Endothelial cell of umbilical vein (primary cell): ENCODE data around the gene CPSF4. TPM values are rescaled to one million over a fixed set of nuclear protein-coding genes. Genes with fewer than 3 reads are reported as not detected.

Experiments used
- BruUV-seq: library from RNA; stranded (reverse); fragments of 400-500 nt; replicated peaks from 2 replicates; lab custom pipeline; 2021; lab: Mats Ljungman, UMichigan
- CTCF ChIA-PET: fragments of 300-600, 350-600 bp; sonication (Branson Sonifier 250); formaldehyde crosslinking; loops from one replicate; lab custom pipeline; 2021; ENCODE audit warnings: antibody characterized with exemption, inconsistent platforms; lab: Charles Lee
- POLR2A ChIA-PET: fragments of 300-600, 350-600 bp; sonication (Branson Sonifier 250); formaldehyde crosslinking; loops from one replicate; lab custom pipeline; 2021; ENCODE audit warnings: antibody characterized with exemption, inconsistent platforms; lab: Charles Lee
- DNase-seq: peaks from one replicate; pipeline ENCODE4 v3.0.0-alpha.2; 2011; ENCODE audit warnings: low read depth, low spot score
- FAIRE-seq: peaks from 2 replicates; lab custom pipeline; 2011; peaks lifted over from hg19 to GRCh38; lab: Jason Lieb, UNC
- H2AFZ ChIP-seq: 2 replicates; pipeline ENCODE4 v1.6.0; 2012; ENCODE audit warnings: low read depth, low read length, control low read depth, inconsistent platforms
- H3K27ac ChIP-seq: 2 replicates; pipeline ENCODE4 v1.5.1; 2011; ENCODE audit warnings: low read depth, mild to moderate bottlenecking, control low read depth, low read length, moderate library complexity; ENCODE audit not compliant: insufficient read depth
- H3K27me3 ChIP-seq, 2 experiments: 2 replicates each; pipeline versions ENCODE4 v1.6.0 to v1.6.1; 2011; ENCODE audit warnings: low read length in 2 of 2, mixed read lengths in 1 of 2; ENCODE audit not compliant: control insufficient read depth in 2 of 2, insufficient read depth in 2 of 2
- H3K36me3 ChIP-seq, 2 experiments: 2 replicates in 1 of 2; 3 replicates in 1 of 2; pipeline ENCODE4 v1.5.1; 2011; ENCODE audit warnings: low read length in 2 of 2, mild to moderate bottlenecking in 1 of 2, moderate library complexity in 1 of 2; ENCODE audit not compliant: control insufficient read depth in 2 of 2, insufficient read depth in 2 of 2; ENCODE audit errors: extremely low read depth in 1 of 2
- H3K4me1 ChIP-seq: 3 replicates; pipeline ENCODE4 v1.5.1; 2011; ENCODE audit warnings: mild to moderate bottlenecking, low read length; ENCODE audit not compliant: control insufficient read depth, insufficient read depth; ENCODE audit errors: extremely low read depth
- H3K4me2 ChIP-seq: 2 replicates; pipeline ENCODE4 v1.6.1; 2011; ENCODE audit warnings: low read length, control low read depth, mixed read lengths; ENCODE audit not compliant: insufficient read depth
- H3K4me3 ChIP-seq, 3 experiments: fragments of 200-600 bp in 1 of 3; sonication (generic), shearing (Covaris generic) in 1 of 3; replicated peaks in 1 of 3; 2 replicates each; pipeline ENCODE4 v1.5.1; 2011 to 2016; ENCODE audit warnings: control low read depth in 3 of 3, low read length in 3 of 3, mild to moderate bottlenecking in 2 of 3, inconsistent platforms in 1 of 3, low read depth in 1 of 3, moderate library complexity in 1 of 3; ENCODE audit not compliant: insufficient read depth in 1 of 3
- H3K79me2 ChIP-seq: 2 replicates; pipeline ENCODE4 v1.6.0; 2012; ENCODE audit warnings: low read length, inconsistent platforms; ENCODE audit not compliant: control insufficient read depth, insufficient read depth
- H3K9ac ChIP-seq: replicated peaks from 2 replicates; pipeline ENCODE3; 2011; ENCODE audit warnings: low read length, control low read depth; ENCODE audit not compliant: insufficient read depth; ENCODE audit errors: extremely low read depth
- H3K9me1 ChIP-seq: replicated peaks from 3 replicates; pipeline ENCODE4 v1.6.0; 2011; ENCODE audit warnings: mild to moderate bottlenecking, low read length; ENCODE audit not compliant: control insufficient read depth, insufficient read depth; ENCODE audit errors: extremely low read depth
- H3K9me3 ChIP-seq: replicated peaks from 2 replicates; pipeline ENCODE4 v1.5.1; 2012; ENCODE audit warnings: low read length, inconsistent platforms; ENCODE audit not compliant: control insufficient read depth, insufficient read depth
- H4K20me1 ChIP-seq: replicated peaks from 2 replicates; pipeline ENCODE3; 2011; ENCODE audit warnings: mild to moderate bottlenecking, low read length; ENCODE audit not compliant: control insufficient read depth, insufficient read depth; ENCODE audit errors: extremely low read depth
- CTCF ChIP-seq, 2 donors: IDR thresholded peaks; 1 replicate in 1 of 2; 2 replicates in 1 of 2; pipeline ENCODE4 v1.5.1; 2011; ENCODE audit warnings: low read length in 2 of 2, mild to moderate bottlenecking in 2 of 2, moderate library complexity in 2 of 2, control low read depth in 1 of 2, inconsistent platforms in 1 of 2, low read depth in 1 of 2; ENCODE audit not compliant: insufficient read depth in 1 of 2; ENCODE audit errors: extremely low read depth in 1 of 2
- FOS ChIP-seq: IDR thresholded peaks from 2 replicates; pipeline ENCODE4 v1.6.1; 2011; ENCODE audit warnings: mild to moderate bottlenecking, low read length, moderate library complexity, borderline replicate concordance; ENCODE audit not compliant: insufficient read depth
- GATA2 ChIP-seq: IDR thresholded peaks from 2 replicates; pipeline ENCODE4 v1.7.0; 2011; ENCODE audit warnings: low read depth, mild to moderate bottlenecking, moderate library complexity, mixed read lengths, low read length; ENCODE audit not compliant: insufficient read length, insufficient read depth
- POLR2A ChIP-seq: IDR thresholded peaks from 2 replicates; pipeline ENCODE4 v1.6.1; 2012; ENCODE audit warnings: low read depth, mild to moderate bottlenecking, control low read depth, low read length
- POLR2AphosphoS5 ChIP-seq: IDR thresholded peaks from 2 replicates; pipeline ENCODE4 v1.6.1; 2012; ENCODE audit warnings: low read depth, mild to moderate bottlenecking, control low read depth, low read length, moderate library complexity; ENCODE audit not compliant: insufficient read depth
- dilution Hi-C: fragments of 300-500 bp; cut with MboI; formaldehyde crosslinking; loops from one replicate; pipeline ENCODE4 v1.15.0; 2019; ENCODE audit warnings: low sequenced_read_pairs; ENCODE audit not compliant: extremely low pct_ligation_motif_present
- intact Hi-C: fragments of 100-400 bp; cut with micrococcal nuclease; formaldehyde crosslinking; loops from one replicate; pipeline ENCODE4 v1.10.0; 2022
- polyA plus RNA-seq, 4 experiments: library from polyadenylated mRNA; depleted of rRNA in 3 of 4; stranded (reverse) in 3 of 4; unstranded in 1 of 4; fragments of >200 nt; gene quantifications; 2 replicates each; pipeline versions ENCODE4 v1.2.1 to v1.2.3, GENCODE V29; 2011 to 2012; ENCODE audit warnings: missing spikeins in 1 of 4
- total RNA-seq: library from RNA; stranded (reverse); gene quantifications from 2 replicates; pipeline ENCODE4 v1.2.3, GENCODE V29; 2021

The CPSF4 gene
- total and polyA plus RNA-seq, 2 donors (not counting 3 experiments of a cell fraction or from before 2014, with no cell fraction given): 51.5 to 53.0 TPM

- peaks cover 76% of the 10 kb centered on the region for H3K79me2 ChIP-seq
- H3K36me3 ChIP-seq: peaks cover 11 to 23% of the 10 kb centered on the region in 2 experiments
- BruUV-seq: no TSS peak
- H3K9ac ChIP-seq: no peak overlapping the region
- DNase-seq (no peak), FAIRE-seq (no peak)
- dilution Hi-C loops (no loop called here), intact Hi-C loops (no loop called here)
- peaks cover 21% of the 10 kb centered on the region for H3K4me1 ChIP-seq
- H3K27ac ChIP-seq: no peak overlapping the region
- CTCF ChIA-PET: interaction anchor here (1.5 kb wide), 1 partner anchor 41 kb away, joined by 4 read pairs; no protein-coding TSS in a partner anchor
- no peaks in the 10 kb centered on the region for H3K9me1 ChIP-seq
- POLR2A ChIA-PET: no interaction called here
- H3K4me3 ChIP-seq: no peak overlapping the region
- peak; percentile 33 for TF ChIP-seq POLR2A
- no peak for TF ChIP-seq GATA2
- H4K20me1 ChIP-seq: peaks cover 3% of the 10 kb centered on the region
- no peaks in the 10 kb centered on the region for H3K9me3 ChIP-seq
- no peaks in the 10 kb centered on the region for H3K27me3 ChIP-seq
- H2AFZ ChIP-seq: no peak overlapping the region
- peak overlapping the region; percentile 91 for H3K4me2 ChIP-seq
These were observed 32.2 kb upstream of the CPSF4 start for GRCh38 chr7:99406557-99406956.

GRCh38 chr7:99407872-99408378 lies 30.8 kb upstream of the CPSF4 start:
- DNase-seq (peak; percentile 77), FAIRE-seq (no peak)
- dilution Hi-C loops: no loop called here
- peak overlapping the region; percentile 4 for H2AFZ ChIP-seq
- BruUV-seq: no TSS peak
- H4K20me1 ChIP-seq: peaks cover 3% of the 10 kb centered on the region
- intact Hi-C loops: loop anchor here (1.0 kb wide), 4 partner anchors 29 to 96 kb away; partner anchors contain the start of gene ZKSCAN5
- no peaks in the 10 kb centered on the region for H3K27me3 ChIP-seq
- H3K27ac ChIP-seq: peak overlapping the region; percentile 79
- no peaks in the 10 kb centered on the region for H3K9me1 ChIP-seq
- peaks cover 9 to 22% of the 10 kb centered on the region in 2 experiments for H3K36me3 ChIP-seq
- peaks cover 21% of the 10 kb centered on the region for H3K4me1 ChIP-seq
- CTCF ChIA-PET: interaction anchor here (1.0 to 1.5 kb wide), 3 partner anchors 9 to 43 kb away, joined by 3 to 4 read pairs (median 4); no protein-coding TSS in a partner anchor
- TF ChIP-seq FOS (peak; percentile 61), CTCF (IDR thresholded peaks at IDR 0.05; ENCODE audit: extremely low read depth in 1 of 2, insufficient read depth in 1 of 2, low read depth in 1 of 2, low read length in 2 of 2) (no peak), POLR2AphosphoS5 (peak; percentile 18), POLR2A (peak; percentile 36)
- H3K4me2 ChIP-seq: peak overlapping the region; percentile 91
- POLR2A ChIA-PET: interaction anchor here (1.4 to 2.0 kb wide), 2 partner anchors 8 to 28 kb away, joined by 6 to 12 read pairs; no protein-coding TSS in a partner anchor
- peak overlapping the region; percentile 93 for H3K9ac ChIP-seq
- peak overlapping the region; percentile 33 to 96 (median 65) for H3K4me3 ChIP-seq
- no peaks in the 10 kb centered on the region for H3K9me3 ChIP-seq
- peaks cover 74% of the 10 kb centered on the region for H3K79me2 ChIP-seq
